ENCODE results near the gene SUGP2.
A peak's percentile ranks its signal among the peaks of the same experiment; 100 is the strongest.
"Not testable (repeated sequence)": the region's sequence is repeated elsewhere in the genome, so short reads cannot be mapped to it uniquely, and the experiment has no call there.

The SUGP2 gene

GRCh38 chr19:19028526-19028925 is 4.8 kb downstream of the SUGP2 start:
- no peak for FAIRE-seq
- DNase-seq (ENCODE audit: insufficient read length, low spot score), result no peak
- TF ChIP-seq CTCF (IDR thresholded peaks at IDR 0.05; ENCODE audit: insufficient read depth, missing control alignments), result no peak

GRCh38 chr19:19027228-19027627 is 6.1 kb downstream of the SUGP2 start:
- FAIRE-seq (no peak), DNase-seq (ENCODE audit: insufficient read length, low spot score) (no peak)
- TF ChIP-seq CTCF (IDR thresholded peaks at IDR 0.05; ENCODE audit: insufficient read depth, missing control alignments), result no peak

GRCh38 chr19:19026299-19026971 is 6.9 kb downstream of the SUGP2 start:
- FAIRE-seq, result no peak
- DNase-seq (ENCODE audit: insufficient read length, low spot score), result no peak
- TF ChIP-seq CTCF (IDR thresholded peaks at IDR 0.05; ENCODE audit: insufficient read depth, missing control alignments), result peak; percentile 28

- no peak for TF ChIP-seq CTCF (IDR thresholded peaks at IDR 0.05; ENCODE audit: insufficient read depth, missing control alignments)
- FAIRE-seq, result no peak
- no peak for DNase-seq (ENCODE audit: insufficient read length, low spot score)
Observed at GRCh38 chr19:19025861-19026260, 7.5 kb downstream of the SUGP2 start.

GRCh38 chr19:19023376-19023775 is 9.9 kb downstream of the SUGP2 start:
- not testable (repeated sequence) for FAIRE-seq; DNase-seq (ENCODE audit: insufficient read length, low spot score)

- no peak for TF ChIP-seq CTCF (IDR thresholded peaks at IDR 0.05; ENCODE audit: insufficient read depth, missing control alignments)
- no peak for DNase-seq (ENCODE audit: insufficient read length, low spot score)
Observed at GRCh38 chr19:19022380-19022961, 10.8 kb downstream of the SUGP2 start.

GRCh38 chr19:19021115-19021514 is 12.2 kb downstream of the SUGP2 start:
- no peak for TF ChIP-seq CTCF (IDR thresholded peaks at IDR 0.05; ENCODE audit: insufficient read depth, missing control alignments)
- DNase-seq (ENCODE audit: insufficient read length, low spot score) (no peak), FAIRE-seq (no peak)

More at GRCh38 chr19:19022380-19022961, 10.8 kb downstream of the SUGP2 start:
- no peak for FAIRE-seq

All from D721Med (cell line).